Measurements from ENCODE around the gene BRCC3.

DNA sequence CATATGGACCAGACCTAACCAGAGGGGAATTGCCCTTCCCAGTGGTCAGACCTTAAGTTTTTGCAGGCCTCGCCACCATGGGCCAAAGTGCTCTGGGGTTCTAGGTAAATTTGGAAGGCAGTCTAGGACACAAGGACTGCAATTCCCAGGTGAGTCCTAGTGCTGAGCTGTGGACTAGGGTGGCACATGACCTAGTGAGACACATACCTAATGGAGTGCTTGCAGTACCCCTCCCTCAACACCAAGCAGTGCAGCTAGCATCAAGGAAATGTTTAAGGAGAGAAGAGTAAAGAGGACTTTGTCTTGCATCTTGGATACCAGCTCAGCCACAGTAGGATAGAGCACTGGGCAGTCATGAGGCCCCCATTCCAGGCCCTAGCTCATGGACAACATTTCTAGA is 60.8 kb downstream of the BRCC3 start:
- TF ChIP-seq SP1 (IDR thresholded peaks at IDR 0.05; ENCODE audit: low read depth, low read length) (no peak), ZNF274 (IDR thresholded peaks at IDR 0.05; ENCODE audit: insufficient read depth, insufficient read length) (no peak), POLR2AphosphoS5 (IDR thresholded peaks at IDR 0.05; ENCODE audit: low read length) (no peak), GABPA (IDR thresholded peaks at IDR 0.05; ENCODE audit: low read depth) (no peak), SUZ12 (IDR thresholded peaks at IDR 0.05; ENCODE audit: unreplicated experiment) (no peak), SIN3A (IDR thresholded peaks at IDR 0.05; ENCODE audit: low read depth, low read length) (no peak), ATF7 (IDR thresholded peaks at IDR 0.05; ENCODE audit: low read depth) (no peak)
- TF ChIP-seq, protein P1, sequence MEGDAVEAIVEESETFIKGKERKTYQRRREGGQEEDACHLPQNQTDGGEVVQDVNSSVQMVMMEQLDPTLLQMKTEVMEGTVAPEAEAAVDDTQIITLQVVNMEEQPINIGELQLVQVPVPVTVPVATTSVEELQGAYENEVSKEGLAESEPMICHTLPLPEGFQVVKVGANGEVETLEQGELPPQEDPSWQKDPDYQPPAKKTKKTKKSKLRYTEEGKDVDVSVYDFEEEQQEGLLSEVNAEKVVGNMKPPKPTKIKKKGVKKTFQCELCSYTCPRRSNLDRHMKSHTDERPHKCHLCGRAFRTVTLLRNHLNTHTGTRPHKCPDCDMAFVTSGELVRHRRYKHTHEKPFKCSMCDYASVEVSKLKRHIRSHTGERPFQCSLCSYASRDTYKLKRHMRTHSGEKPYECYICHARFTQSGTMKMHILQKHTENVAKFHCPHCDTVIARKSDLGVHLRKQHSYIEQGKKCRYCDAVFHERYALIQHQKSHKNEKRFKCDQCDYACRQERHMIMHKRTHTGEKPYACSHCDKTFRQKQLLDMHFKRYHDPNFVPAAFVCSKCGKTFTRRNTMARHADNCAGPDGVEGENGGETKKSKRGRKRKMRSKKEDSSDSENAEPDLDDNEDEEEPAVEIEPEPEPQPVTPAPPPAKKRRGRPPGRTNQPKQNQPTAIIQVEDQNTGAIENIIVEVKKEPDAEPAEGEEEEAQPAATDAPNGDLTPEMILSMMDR (IDR thresholded peaks at IDR 0.05 in 2 of 3, conservative IDR thresholded peaks at IDR 0.05 in 1 of 3; ENCODE audit: control insufficient read depth in 2 of 3, extremely low read depth in 1 of 3, insufficient read depth in 1 of 3, low read depth in 3 of 3, low read length in 3 of 3): no peak
- TF ChIP-seq, protein P2, sequence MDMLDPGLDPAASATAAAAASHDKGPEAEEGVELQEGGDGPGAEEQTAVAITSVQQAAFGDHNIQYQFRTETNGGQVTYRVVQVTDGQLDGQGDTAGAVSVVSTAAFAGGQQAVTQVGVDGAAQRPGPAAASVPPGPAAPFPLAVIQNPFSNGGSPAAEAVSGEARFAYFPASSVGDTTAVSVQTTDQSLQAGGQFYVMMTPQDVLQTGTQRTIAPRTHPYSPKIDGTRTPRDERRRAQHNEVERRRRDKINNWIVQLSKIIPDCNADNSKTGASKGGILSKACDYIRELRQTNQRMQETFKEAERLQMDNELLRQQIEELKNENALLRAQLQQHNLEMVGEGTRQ (IDR thresholded peaks at IDR 0.05; ENCODE audit: borderline replicate concordance, low read depth, low read length): no peak
